Heart left ventricle (tissue), 13 donors: ENCODE measurements around the gene LRRC2.

Source experiments
- CTCF ChIP-seq, 12 donors: fragments of 200-600 bp; sonication (generic) in 4 of 12; IDR thresholded peaks; one replicate each; pipeline versions ENCODE4 v1.5.0 to v1.8.0; 2018 to 2022; ENCODE audit warnings: antibody characterized with exemption in 12 of 12, mild to moderate bottlenecking in 5 of 12
- POLR2A ChIP-seq, 2 donors: fragments of 450-650 bp; IDR thresholded peaks; one replicate each; pipeline ENCODE4 v1.6.1; 2017; ENCODE audit warnings: antibody characterized with exemption in 2 of 2, mild to moderate bottlenecking in 2 of 2, moderate library complexity in 2 of 2
- donor health status: ischemic (EF 13 %, LVEDD 7.1; RV severe dilation, severe dysfunction).
- donor health status: DM: no; HTN: yes; CAD: no.
- donor health status: DM: no; HTN: no; CAD: no.
- donor health status: ischemic (EF 25% LVEDD 6.9; RV normal size, moderate dysfunction).
- donor health status: ischemic (EF 25% LVEDD 5.7; RV mildly dilated, moderate dysfunction).
- donor health status: ischemic (EF 35%, LVEDD 5.7; RV mildly dilated, moderate dysfunction).
- donor health status: nonischemic (EF 11% LVEDD 7.7; RV severe dilation, severe dysfunction).
- donor health status: DM: yes; HTN: yes; CAD: no.
- donor health status: PGD.
- donor health status: ischemic (EF 29% LVEDD 5.4; RV normal size, mild dysfunction).
- donor health status: nonischemic (EF 23%, LVEDD 6.1; RV moderate dilation, normal function).

GRCh38 chr3:46539443-46540005, 26.6 kb downstream of the LRRC2 start:
- no peak for TF ChIP-seq CTCF (IDR thresholded peaks at IDR 0.05)
- no peak for TF ChIP-seq POLR2A (IDR thresholded peaks at IDR 0.05)
